Measurements from ENCODE around the gene PDZRN3. TPM values are rescaled to one million over a fixed set of nuclear protein-coding genes. Genes with fewer than 3 reads are reported as not detected.

PDZRN3 gene
- total and polyA plus RNA-seq, 2 donors (not counting 3 experiments of a cell fraction or from before 2014, with no cell fraction given): not detected

DNA sequence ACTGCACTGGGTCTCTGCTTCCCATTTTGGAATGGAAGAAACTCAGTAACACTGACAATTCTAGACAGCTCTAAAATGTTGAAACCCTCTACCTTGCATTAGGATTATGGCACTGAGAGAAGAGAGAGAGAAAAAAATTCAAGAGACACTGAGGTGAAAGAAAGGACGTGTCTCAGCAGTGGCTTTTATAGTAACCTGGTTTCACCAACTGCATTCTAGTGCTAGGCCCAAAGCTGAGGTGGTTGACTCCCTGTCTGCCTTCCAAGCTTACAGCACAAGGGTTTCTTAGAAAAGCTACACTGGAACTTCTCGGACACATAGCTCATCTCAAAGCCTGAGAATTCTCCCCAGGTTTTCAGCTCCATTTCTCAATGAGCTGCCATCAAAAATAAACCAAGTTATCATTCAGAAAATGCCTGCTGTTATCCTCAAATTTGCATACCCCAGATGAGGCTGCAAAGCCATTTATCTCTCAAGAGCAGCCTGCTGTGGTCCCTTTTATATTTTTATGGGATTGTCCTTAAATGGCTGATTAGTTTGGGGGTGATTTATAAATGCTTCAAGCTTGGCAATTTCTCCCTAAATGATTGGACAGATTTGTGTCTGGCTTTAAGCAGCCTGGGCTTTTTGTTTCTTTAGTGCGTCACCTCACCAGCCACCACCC is 283.3 kb downstream of the PDZRN3 start:
- H3K27ac ChIP-seq (ENCODE audit: insufficient read depth, low read depth, low read length): no peak overlapping the region
- DNase-seq (ENCODE audit: low read depth, low spot score) (no peak), FAIRE-seq (no peak)
- H3K4me2 ChIP-seq (ENCODE audit: insufficient read depth, low read length): no peak overlapping the region
- dilution Hi-C loops (cut with MboI; ENCODE audit: extremely low pct_ligation_motif_present, low sequenced_read_pairs) (no loop called here), intact Hi-C loops (cut with micrococcal nuclease) (no loop called here)
- no peak overlapping the region for H3K9ac ChIP-seq (replicated peaks; ENCODE audit: extremely low read depth, insufficient read depth, low read length)
- BruUV-seq (replicated peaks): no TSS peak
- H3K4me1 ChIP-seq (ENCODE audit: control insufficient read depth, extremely low read depth, insufficient read depth, low read length): no peaks in the 10 kb centered on the region
- H4K20me1 ChIP-seq (replicated peaks; ENCODE audit: control insufficient read depth, extremely low read depth, insufficient read depth, low read length): no peaks in the 10 kb centered on the region
- no peak for TF ChIP-seq EZH2 (IDR thresholded peaks at IDR 0.05; ENCODE audit: borderline replicate concordance, low read depth, low read length, severe bottlenecking)
- TF ChIP-seq MYC (IDR thresholded peaks at IDR 0.05; ENCODE audit: low read depth, low read length): no peak
- no peak overlapping the region for H2AFZ ChIP-seq (ENCODE audit: low read depth, low read length)
- H3K9me1 ChIP-seq (replicated peaks; ENCODE audit: control insufficient read depth, extremely low read depth, insufficient read depth, low read length): no peaks in the 10 kb centered on the region
- H3K9me3 ChIP-seq (replicated peaks; ENCODE audit: control insufficient read depth, insufficient read depth, low read length): peaks cover 2% of the 10 kb centered on the region
- no peaks in the 10 kb centered on the region for H3K27me3 ChIP-seq (ENCODE audit: control insufficient read depth in 2 of 2, insufficient read depth in 2 of 2, low read length in 2 of 2)
- H3K36me3 ChIP-seq (ENCODE audit: control insufficient read depth in 2 of 2, extremely low read depth in 1 of 2, insufficient read depth in 2 of 2, low read length in 2 of 2): no peaks in the 10 kb centered on the region
- no peak overlapping the region for H3K4me3 ChIP-seq (replicated peaks in 1 of 3; ENCODE audit: insufficient read depth in 1 of 3, low read depth in 1 of 3, low read length in 3 of 3)
- H3K79me2 ChIP-seq (ENCODE audit: control insufficient read depth, insufficient read depth, low read length): no peaks in the 10 kb centered on the region
- POLR2A ChIA-PET: no interaction called here
- CTCF ChIA-PET: no interaction called here

DNA sequence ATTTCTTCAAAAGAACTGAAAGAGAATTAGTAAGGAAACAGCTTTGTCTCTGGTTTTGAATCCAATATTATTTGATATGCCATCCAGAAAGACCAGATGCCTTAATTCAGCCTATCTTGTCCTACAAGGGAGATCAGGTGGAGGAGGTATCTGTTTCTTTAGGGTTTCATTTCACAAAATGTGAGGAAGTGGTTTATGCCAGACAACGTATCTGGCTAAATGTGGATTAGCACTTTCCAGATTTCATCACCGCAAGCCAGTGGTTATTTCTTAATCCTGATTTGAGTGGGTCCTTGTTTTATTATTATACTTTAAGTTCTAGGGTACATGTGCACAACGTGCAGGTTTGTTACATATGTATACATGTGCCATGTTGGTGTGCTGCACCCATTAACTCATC is 292.2 kb downstream of the PDZRN3 start:
- CTCF ChIA-PET: no interaction called here

More for the DNA sequence above, 292.2 kb downstream of the PDZRN3 start:
- intact Hi-C loops (cut with micrococcal nuclease) (no loop called here), dilution Hi-C loops (cut with MboI; ENCODE audit: extremely low pct_ligation_motif_present, low sequenced_read_pairs) (no loop called here)
- Histone ChIP-seq H3K9me3 (replicated peaks; ENCODE audit: control insufficient read depth, insufficient read depth, low read length) (no peaks in the 10 kb centered on the region), H3K36me3 (ENCODE audit: control insufficient read depth in 2 of 2, extremely low read depth in 1 of 2, insufficient read depth in 2 of 2, low read length in 2 of 2) (no peaks in the 10 kb centered on the region), H3K4me1 (ENCODE audit: control insufficient read depth, extremely low read depth, insufficient read depth, low read length) (no peaks in the 10 kb centered on the region), H3K4me3 (replicated peaks in 1 of 3; ENCODE audit: insufficient read depth in 1 of 3, low read depth in 1 of 3, low read length in 3 of 3) (no peak overlapping the region), H3K4me2 (ENCODE audit: insufficient read depth, low read length) (no peak overlapping the region), H3K79me2 (ENCODE audit: control insufficient read depth, insufficient read depth, low read length) (no peaks in the 10 kb centered on the region), H4K20me1 (replicated peaks; ENCODE audit: control insufficient read depth, extremely low read depth, insufficient read depth, low read length) (no peaks in the 10 kb centered on the region), H3K27ac (ENCODE audit: insufficient read depth, low read depth, low read length) (no peak overlapping the region), H3K9me1 (replicated peaks; ENCODE audit: control insufficient read depth, extremely low read depth, insufficient read depth, low read length) (no peaks in the 10 kb centered on the region), H3K27me3 (ENCODE audit: control insufficient read depth in 2 of 2, insufficient read depth in 2 of 2, low read length in 2 of 2) (no peaks in the 10 kb centered on the region), H2AFZ (ENCODE audit: low read depth, low read length) (no peak overlapping the region), H3K9ac (replicated peaks; ENCODE audit: extremely low read depth, insufficient read depth, low read length) (no peak overlapping the region)
- TF ChIP-seq, protein P1, sequence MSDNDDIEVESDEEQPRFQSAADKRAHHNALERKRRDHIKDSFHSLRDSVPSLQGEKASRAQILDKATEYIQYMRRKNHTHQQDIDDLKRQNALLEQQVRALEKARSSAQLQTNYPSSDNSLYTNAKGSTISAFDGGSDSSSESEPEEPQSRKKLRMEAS (IDR thresholded peaks at IDR 0.05; ENCODE audit: insufficient read depth, insufficient read length): no peak
- TF ChIP-seq FOS (IDR thresholded peaks at IDR 0.05; ENCODE audit: borderline replicate concordance, insufficient read depth, low read length): no peak
- no peak for TF ChIP-seq POLR2A (IDR thresholded peaks at IDR 0.05; ENCODE audit: low read depth, low read length)
- no peak for TF ChIP-seq GATA2 (IDR thresholded peaks at IDR 0.05; ENCODE audit: insufficient read depth, insufficient read length, low read depth, low read length)
- TF ChIP-seq JUN (IDR thresholded peaks at IDR 0.05; ENCODE audit: borderline replicate concordance, insufficient read depth, insufficient read length, low read depth): no peak
- no peak for TF ChIP-seq POLR2AphosphoS5 (IDR thresholded peaks at IDR 0.05; ENCODE audit: insufficient read depth, low read depth, low read length)
- TF ChIP-seq MYC (IDR thresholded peaks at IDR 0.05; ENCODE audit: low read depth, low read length): no peak
- TF ChIP-seq CTCF (IDR thresholded peaks at IDR 0.05; ENCODE audit: extremely low read depth in 1 of 2, insufficient read depth in 1 of 2, low read depth in 1 of 2, low read length in 2 of 2): no peak
- TF ChIP-seq EZH2 (IDR thresholded peaks at IDR 0.05; ENCODE audit: borderline replicate concordance, low read depth, low read length, severe bottlenecking): no peak
- FAIRE-seq (no peak), DNase-seq (ENCODE audit: low read depth, low spot score) (no peak)
- no TSS peak for BruUV-seq (replicated peaks)
- POLR2A ChIA-PET: no interaction called here
